HepG2 (cell line): ENCODE measurements around the gene TMEM38A.
A peak's percentile ranks its signal among the peaks of the same experiment; 100 is the strongest.

ENCODE experiments used
- BORCS8-MEF2B ChIP-seq: sonication (generic); formaldehyde crosslinking; IDR thresholded peaks from 2 replicates; pipeline ENCODE4 v1.8.0; 2022; ENCODE audit warnings: mild to moderate bottlenecking, missing genetic modification reagents
- CTCF ChIP-seq: sonication (generic); formaldehyde crosslinking; IDR thresholded peaks from 2 replicates; pipeline ENCODE4 v1.5.0; 2020; ENCODE audit warnings: mild to moderate bottlenecking, missing genetic modification reagents, moderate library complexity
- ERF ChIP-seq: IDR thresholded peaks from 2 replicates; pipeline ENCODE4 v1.6.1; 2018; ENCODE audit warnings: missing biosample characterization, missing genetic modification reagents
- ESRRA ChIP-seq: sonication (generic); formaldehyde crosslinking; IDR thresholded peaks from 2 replicates; pipeline ENCODE4 v1.5.1; 2020; ENCODE audit warnings: mild to moderate bottlenecking, low read depth, missing genetic modification reagents
- EZH2 ChIP-seq: conservative IDR thresholded peaks from 2 replicates; pipeline ENCODE4 v1.6.1; 2012; ENCODE audit warnings: mild to moderate bottlenecking, low read depth, low read length, moderate library complexity
- FOXM1 ChIP-seq: sonication (generic); formaldehyde crosslinking; IDR thresholded peaks from 2 replicates; pipeline ENCODE4 v1.5.0; 2020; ENCODE audit warnings: missing genetic modification reagents
- NAIF1 ChIP-seq: sonication (generic); formaldehyde crosslinking; IDR thresholded peaks from 2 replicates; pipeline ENCODE4 v1.5.0; 2020; ENCODE audit warnings: mild to moderate bottlenecking, missing genetic modification reagents, borderline replicate concordance
- NFYB ChIP-seq: sonication (generic); formaldehyde crosslinking; IDR thresholded peaks from 2 replicates; pipeline ENCODE4 v1.4.0; 2020; ENCODE audit warnings: missing genetic modification reagents
- POLR2A ChIP-seq, 2 experiments: IDR thresholded peaks; 2 replicates each; pipeline ENCODE4 v1.6.1; 2011; ENCODE audit warnings: low read depth in 2 of 2, low read length in 2 of 2, mild to moderate bottlenecking in 1 of 2, moderate library complexity in 1 of 2; ENCODE audit not compliant: insufficient read depth in 1 of 2
- ZFYVE20 ChIP-seq: sonication (generic); formaldehyde crosslinking; IDR thresholded peaks from 2 replicates; pipeline ENCODE4 v1.8.0; 2023; ENCODE audit warnings: low read depth, mild to moderate bottlenecking, moderate library complexity, missing genetic modification reagents, borderline replicate concordance
- ZNF10 ChIP-seq: sonication (generic); formaldehyde crosslinking; IDR thresholded peaks from 2 replicates; pipeline ENCODE4 v1.4.0; 2020; ENCODE audit warnings: mild to moderate bottlenecking, low read depth, missing genetic modification reagents, borderline replicate concordance
- ZNF282 ChIP-seq: fragments of 450-650 bp; IDR thresholded peaks from 2 replicates; pipeline ENCODE4 v1.6.1; 2018; ENCODE audit not compliant: partially characterized antibody
- ZNF431 ChIP-seq: sonication (generic); formaldehyde crosslinking; IDR thresholded peaks from 2 replicates; pipeline ENCODE4 v1.9.0; 2022; ENCODE audit warnings: missing genetic modification reagents, low read depth, mild to moderate bottlenecking, borderline replicate concordance

DNA sequence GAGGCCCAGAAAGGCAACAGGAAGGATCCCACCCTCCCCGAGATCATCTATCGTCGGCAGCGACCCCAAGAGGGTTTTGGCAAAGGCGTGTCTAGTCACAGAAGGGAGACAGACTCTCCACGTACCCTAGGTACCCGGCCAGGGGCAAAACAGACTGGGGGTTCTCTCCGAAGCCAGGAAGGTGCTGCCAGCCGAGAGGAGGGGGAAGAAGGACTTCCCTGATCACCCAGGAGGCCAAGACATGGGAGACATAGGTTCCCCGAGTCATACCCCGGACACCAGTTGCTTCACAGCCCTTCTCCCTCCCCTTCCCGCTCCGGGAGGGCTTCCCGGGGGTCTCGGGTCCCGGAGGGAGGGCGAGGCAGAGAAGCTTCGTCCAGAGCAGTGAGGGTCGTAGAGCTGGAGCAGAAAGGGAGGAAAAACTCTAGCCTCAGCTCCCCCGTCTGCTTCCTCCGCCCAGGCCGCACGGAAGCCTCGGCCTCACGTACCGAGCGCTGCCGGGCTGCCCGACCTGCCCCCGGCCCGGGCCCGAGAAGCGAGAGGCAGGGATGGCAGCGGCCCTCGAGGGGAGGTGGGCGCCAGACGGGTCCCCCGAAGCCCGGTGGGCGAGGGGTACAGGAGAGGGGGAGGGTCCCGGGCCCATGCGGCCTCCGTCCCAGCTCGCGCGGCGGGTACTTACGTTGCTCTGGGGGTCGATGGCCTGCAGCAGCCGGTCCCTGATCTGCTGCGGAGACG is 33.6 kb upstream of the TMEM38A start:
- TF ChIP-seq FOXM1 (CRISPR knock-in tag) (no peak), POLR2A (IDR thresholded peaks at IDR 0.05; ENCODE audit: insufficient read depth in 1 of 2, low read depth in 2 of 2, low read length in 2 of 2) (no peak), ZFYVE20 (CRISPR knock-in tag) (no peak), CTCF (peak; percentile 28; the same call in 1 of the 2 replicates), NAIF1 (CRISPR knock-in tag) (no peak), ZNF431 (CRISPR knock-in tag) (no peak), BORCS8-MEF2B (no peak; the same call in 1 of the 2 replicates), ZNF282 (no peak), ERF (CRISPR knock-in tag) (no peak), EZH2 (no peak), ZNF10 (CRISPR knock-in tag) (no peak), ESRRA (CRISPR knock-in tag) (no peak), NFYB (CRISPR knock-in tag) (no peak)
